GM12864 (cell line): ENCODE data around the gene LAMA2.

Experiments used
- DNase-seq: peaks from one replicate; pipeline ENCODE4 v3.0.0-alpha.2; 2011; ENCODE audit warnings: low read depth
- H3K4me3 ChIP-seq: 2 replicates; pipeline ENCODE4 v1.5.1; 2011; ENCODE audit warnings: mild to moderate bottlenecking, low read depth, low read length, control low read depth
- CTCF ChIP-seq: IDR thresholded peaks from 2 replicates; pipeline ENCODE4 v1.5.1; 2011; ENCODE audit warnings: low read depth, mild to moderate bottlenecking, moderate library complexity, low read length, control low read depth, inconsistent platforms; ENCODE audit errors: missing control alignments

Gene LAMA2

GRCh38 chr6:129370268-129370916, 487.5 kb downstream of the LAMA2 start:
- no peak for DNase-seq
- H3K4me3 ChIP-seq = no peak overlapping the region
- TF ChIP-seq CTCF = peak; percentile 56

DNA sequence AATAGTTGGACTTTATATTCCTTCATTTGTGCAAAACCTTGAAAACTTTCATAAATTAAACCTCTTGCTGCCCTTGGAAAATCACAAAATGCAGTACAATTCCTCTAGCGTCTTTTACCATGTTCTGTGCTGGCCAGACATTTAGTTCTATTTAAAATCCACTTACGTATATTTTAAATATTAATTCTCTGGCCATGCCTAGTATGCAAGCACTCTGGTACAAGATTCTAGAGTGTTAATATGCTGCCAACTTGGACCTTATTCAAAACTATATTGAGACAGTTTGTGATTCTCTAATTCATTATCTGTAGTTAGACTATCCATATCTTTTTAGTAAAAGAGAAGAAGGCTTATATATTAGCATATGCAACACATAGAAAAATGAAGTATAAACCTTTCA, 498.9 kb downstream of the LAMA2 start:
- DNase-seq = no peak
- TF ChIP-seq CTCF = no peak
- H3K4me3 ChIP-seq = no peak overlapping the region

DNA sequence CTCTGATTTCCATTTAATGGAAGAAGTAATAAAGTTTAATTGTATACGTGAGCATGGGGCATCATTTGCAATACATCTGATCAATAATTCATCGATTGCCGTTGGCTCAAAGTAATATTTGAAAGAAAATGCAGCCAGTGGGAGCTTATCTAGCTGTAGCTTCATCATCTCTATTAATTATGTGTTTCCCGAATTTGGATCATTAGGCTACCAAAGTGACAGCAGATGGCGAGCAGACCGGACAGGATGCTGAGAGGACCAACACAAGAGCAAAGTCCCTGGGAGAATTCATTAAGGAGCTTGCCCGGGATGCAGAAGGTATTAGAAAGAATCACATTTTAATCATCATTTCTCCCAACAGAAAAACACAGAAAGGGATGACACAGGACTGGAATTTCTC, 500.0 kb downstream of the LAMA2 start:
- no peak overlapping the region for H3K4me3 ChIP-seq
- TF ChIP-seq CTCF = no peak
- no peak for DNase-seq

GRCh38 chr6:129385117-129385516, 502.2 kb downstream of the LAMA2 start:
- H3K4me3 ChIP-seq = no peak overlapping the region
- TF ChIP-seq CTCF = no peak

DNA sequence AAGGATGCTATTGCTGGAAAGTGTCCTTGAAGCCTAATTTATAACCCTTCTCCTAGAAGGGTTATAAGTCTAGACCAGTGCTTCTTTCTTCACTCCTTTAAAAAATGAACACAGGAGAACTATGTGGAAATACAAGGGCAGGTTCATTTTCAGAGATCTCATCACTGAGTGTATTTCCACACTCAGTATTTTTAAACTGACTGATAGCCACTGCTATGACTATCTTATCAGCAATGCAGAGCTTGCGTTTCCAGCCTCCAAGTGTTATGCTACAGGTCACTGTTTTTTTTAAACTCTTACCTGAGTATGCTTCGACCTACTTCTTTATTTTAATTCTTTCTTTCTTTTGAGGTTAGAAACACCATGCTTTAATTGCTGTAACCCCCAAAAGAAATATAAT, 508.0 kb downstream of the LAMA2 start:
- no peak for TF ChIP-seq CTCF
- no peak for DNase-seq
- H3K4me3 ChIP-seq = no peak overlapping the region

More at GRCh38 chr6:129385117-129385516, 502.2 kb downstream of the LAMA2 start:
- no peak for DNase-seq

GRCh38 chr6:129393654-129394053, 510.7 kb downstream of the LAMA2 start:
- TF ChIP-seq CTCF = no peak
- H3K4me3 ChIP-seq = no peak overlapping the region
- no peak for DNase-seq

- TF ChIP-seq CTCF = no peak
- no peak overlapping the region for H3K4me3 ChIP-seq
- no peak for DNase-seq
Observed at GRCh38 chr6:129398764-129399163, 515.8 kb downstream of the LAMA2 start.
